Measurements from ENCODE around the gene ELL. TPM values are rescaled to one million over a fixed set of nuclear protein-coding genes. Genes with fewer than 3 reads are reported as not detected.

Gene ELL
- total and polyA plus RNA-seq, 2 donors (not counting 3 experiments of a cell fraction or from before 2014, with no cell fraction given), result 9.9 to 18.2 TPM

GRCh38 chr19:18488838-18489626, 32.8 kb downstream of the ELL start:
- FAIRE-seq, result no peak

More at GRCh38 chr19:18488838-18489626, 32.8 kb downstream of the ELL start:
- Histone ChIP-seq H3K36me3 (ENCODE audit: control insufficient read depth in 2 of 2, extremely low read depth in 1 of 2, insufficient read depth in 2 of 2, low read length in 2 of 2) (no peaks in the 10 kb centered on the region), H3K4me2 (ENCODE audit: insufficient read depth, low read length) (no peak overlapping the region), H3K27me3 (ENCODE audit: control insufficient read depth in 2 of 2, insufficient read depth in 2 of 2, low read length in 2 of 2) (no peaks in the 10 kb centered on the region), H3K27ac (ENCODE audit: insufficient read depth, low read depth, low read length) (no peak overlapping the region), H3K9ac (replicated peaks; ENCODE audit: extremely low read depth, insufficient read depth, low read length) (no peak overlapping the region), H2AFZ (ENCODE audit: low read depth, low read length) (no peak overlapping the region), H4K20me1 (replicated peaks; ENCODE audit: control insufficient read depth, extremely low read depth, insufficient read depth, low read length) (no peaks in the 10 kb centered on the region), H3K9me1 (replicated peaks; ENCODE audit: control insufficient read depth, extremely low read depth, insufficient read depth, low read length) (no peaks in the 10 kb centered on the region), H3K4me3 (replicated peaks in 1 of 3; ENCODE audit: insufficient read depth in 1 of 3, low read depth in 1 of 3, low read length in 3 of 3) (no peak overlapping the region), H3K9me3 (replicated peaks; ENCODE audit: control insufficient read depth, insufficient read depth, low read length) (no peaks in the 10 kb centered on the region), H3K79me2 (ENCODE audit: control insufficient read depth, insufficient read depth, low read length) (peaks cover 47% of the 10 kb centered on the region), H3K4me1 (ENCODE audit: control insufficient read depth, extremely low read depth, insufficient read depth, low read length) (peaks cover 9% of the 10 kb centered on the region)
- intact Hi-C loops (cut with micrococcal nuclease) (no loop called here), dilution Hi-C loops (cut with MboI; ENCODE audit: extremely low pct_ligation_motif_present, low sequenced_read_pairs) (no loop called here)
- ChIA-PET CTCF (interaction anchor here (0.5 to 2.2 kb wide), 18 partner anchors 8 to 71 kb away, joined by 3 to 11 read pairs (median 4); no protein-coding TSS in a partner anchor), POLR2A (no interaction called here)
- TF ChIP-seq JUN (IDR thresholded peaks at IDR 0.05; ENCODE audit: borderline replicate concordance, insufficient read depth, insufficient read length, low read depth) (no peak), FOS (IDR thresholded peaks at IDR 0.05; ENCODE audit: borderline replicate concordance, insufficient read depth, low read length) (no peak), MAX (IDR thresholded peaks at IDR 0.05; ENCODE audit: insufficient read depth, insufficient read length) (no peak), EZH2 (IDR thresholded peaks at IDR 0.05; ENCODE audit: borderline replicate concordance, low read depth, low read length, severe bottlenecking) (no peak), POLR2A (IDR thresholded peaks at IDR 0.05; ENCODE audit: low read depth, low read length) (no peak), MYC (IDR thresholded peaks at IDR 0.05; ENCODE audit: low read depth, low read length) (no peak)
- TF ChIP-seq, protein P1, sequence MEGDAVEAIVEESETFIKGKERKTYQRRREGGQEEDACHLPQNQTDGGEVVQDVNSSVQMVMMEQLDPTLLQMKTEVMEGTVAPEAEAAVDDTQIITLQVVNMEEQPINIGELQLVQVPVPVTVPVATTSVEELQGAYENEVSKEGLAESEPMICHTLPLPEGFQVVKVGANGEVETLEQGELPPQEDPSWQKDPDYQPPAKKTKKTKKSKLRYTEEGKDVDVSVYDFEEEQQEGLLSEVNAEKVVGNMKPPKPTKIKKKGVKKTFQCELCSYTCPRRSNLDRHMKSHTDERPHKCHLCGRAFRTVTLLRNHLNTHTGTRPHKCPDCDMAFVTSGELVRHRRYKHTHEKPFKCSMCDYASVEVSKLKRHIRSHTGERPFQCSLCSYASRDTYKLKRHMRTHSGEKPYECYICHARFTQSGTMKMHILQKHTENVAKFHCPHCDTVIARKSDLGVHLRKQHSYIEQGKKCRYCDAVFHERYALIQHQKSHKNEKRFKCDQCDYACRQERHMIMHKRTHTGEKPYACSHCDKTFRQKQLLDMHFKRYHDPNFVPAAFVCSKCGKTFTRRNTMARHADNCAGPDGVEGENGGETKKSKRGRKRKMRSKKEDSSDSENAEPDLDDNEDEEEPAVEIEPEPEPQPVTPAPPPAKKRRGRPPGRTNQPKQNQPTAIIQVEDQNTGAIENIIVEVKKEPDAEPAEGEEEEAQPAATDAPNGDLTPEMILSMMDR (IDR thresholded peaks at IDR 0.05; ENCODE audit: extremely low read depth in 1 of 2, insufficient read depth in 1 of 2, low read depth in 1 of 2, low read length in 2 of 2), result peak in 1 of 2 donors; percentile 42
- peak; percentile 26 for DNase-seq (ENCODE audit: low read depth, low spot score)
- no TSS peak for BruUV-seq (replicated peaks)
